ENCODE measurements around the gene RFXAP. TPM values are rescaled to one million over a fixed set of nuclear protein-coding genes. Genes with fewer than 3 reads are reported as not detected.
A peak's percentile ranks its signal among the peaks of the same experiment; 100 is the strongest.
"Not testable (repeated sequence)": the region's sequence is repeated elsewhere in the genome, so short reads cannot be mapped to it uniquely, and the experiment has no call there.

The RFXAP gene, protein sequence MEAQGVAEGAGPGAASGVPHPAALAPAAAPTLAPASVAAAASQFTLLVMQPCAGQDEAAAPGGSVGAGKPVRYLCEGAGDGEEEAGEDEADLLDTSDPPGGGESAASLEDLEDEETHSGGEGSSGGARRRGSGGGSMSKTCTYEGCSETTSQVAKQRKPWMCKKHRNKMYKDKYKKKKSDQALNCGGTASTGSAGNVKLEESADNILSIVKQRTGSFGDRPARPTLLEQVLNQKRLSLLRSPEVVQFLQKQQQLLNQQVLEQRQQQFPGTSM
- total RNA-seq, result 5.3 TPM

GRCh38 chr13:36818804-36819738 lies at the start of gene RFXAP:
RFXAP (plus strand) TSS chr13:36819222; CDS start chr13:36819358, 136 bp downstream.
- DNase-seq, result peak; percentile 96

GRCh38 chr13:36769545-36769944 lies 49.5 kb upstream of the RFXAP start:
- DNase-seq, result no peak

- peak; percentile 22 for DNase-seq
These were observed 48.3 kb upstream of the RFXAP start for GRCh38 chr13:36770741-36771140.

GRCh38 chr13:36772853-36773252 lies 46.2 kb upstream of the RFXAP start:
- peak; percentile 68 for DNase-seq

DNA sequence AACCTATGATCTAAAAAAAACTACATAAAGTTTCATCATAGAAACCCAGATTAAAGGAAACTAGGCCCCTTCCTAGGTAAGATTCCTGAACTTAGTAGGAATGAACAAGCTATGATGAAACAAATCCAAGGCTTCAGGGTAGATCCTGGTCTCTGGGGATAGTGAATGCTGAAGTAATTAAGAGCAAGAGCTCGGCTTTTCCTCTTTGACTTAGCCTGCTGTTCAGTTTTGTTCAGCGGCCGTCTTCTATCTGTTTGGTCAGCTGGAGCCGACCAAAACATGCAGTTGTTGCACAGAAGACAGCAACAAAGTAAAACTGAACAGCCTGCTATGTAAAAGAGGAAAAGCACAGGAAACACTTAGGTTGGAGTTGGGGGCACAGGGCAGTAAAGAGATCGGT lies 44.1 kb upstream of the RFXAP start:
- DNase-seq, result peak; percentile 45

DNA sequence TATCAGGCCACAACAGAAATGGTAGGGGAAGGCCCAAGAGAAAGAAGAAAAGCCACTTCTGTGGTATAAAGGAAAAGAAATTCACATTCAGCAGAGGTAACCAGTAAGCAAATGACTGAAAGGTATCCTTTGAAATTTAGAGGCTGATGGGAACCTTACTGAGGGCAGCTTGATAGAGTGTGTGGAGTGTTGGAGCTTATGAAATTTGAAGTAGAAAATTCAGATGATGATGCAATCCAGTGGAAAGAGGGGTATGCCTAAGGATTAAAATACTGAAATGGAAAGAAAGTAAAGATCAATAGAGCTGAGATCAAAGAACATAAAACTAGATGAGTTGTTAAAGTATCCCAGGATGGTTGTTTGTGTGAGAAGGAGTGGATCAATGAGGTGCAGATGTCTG lies 42.8 kb upstream of the RFXAP start:
- DNase-seq, result no peak

DNA sequence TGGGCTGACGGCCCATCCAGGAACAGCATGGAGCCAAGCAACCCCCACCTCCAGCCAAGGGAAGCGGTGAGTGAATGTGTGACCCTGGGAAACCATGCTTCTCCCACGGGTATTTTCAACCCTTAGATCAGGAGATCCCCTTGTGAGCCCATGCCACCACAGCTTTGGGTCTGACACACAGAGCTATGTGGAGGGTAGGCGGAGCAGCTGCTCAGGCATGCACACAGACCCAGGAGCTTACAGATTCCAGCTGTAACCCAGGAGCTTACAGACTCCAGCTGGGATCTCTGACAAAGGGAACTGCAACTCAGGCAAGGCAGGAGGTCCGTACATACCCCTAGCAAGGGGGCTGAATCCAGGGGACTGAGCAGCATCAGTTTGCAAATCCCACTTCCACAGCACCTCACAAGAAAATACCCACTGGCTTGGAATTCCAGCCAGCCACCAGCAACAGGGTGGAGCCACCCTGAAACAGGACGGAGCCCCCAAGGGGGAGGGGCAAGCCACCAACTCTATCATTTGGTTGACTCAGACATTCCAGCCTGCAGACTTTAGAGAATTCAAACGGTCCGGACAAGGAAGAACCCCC lies 40.8 kb upstream of the RFXAP start:
- DNase-seq, result peak; percentile 68

- no peak for DNase-seq
These were observed 35.1 kb upstream of the RFXAP start for GRCh38 chr13:36783890-36784289.

- DNase-seq, result not testable (repeated sequence)
These were observed 32.8 kb upstream of the RFXAP start for GRCh38 chr13:36786175-36786574.

GRCh38 chr13:36787181-36787580 lies 31.8 kb upstream of the RFXAP start:
- no peak for DNase-seq

DNA sequence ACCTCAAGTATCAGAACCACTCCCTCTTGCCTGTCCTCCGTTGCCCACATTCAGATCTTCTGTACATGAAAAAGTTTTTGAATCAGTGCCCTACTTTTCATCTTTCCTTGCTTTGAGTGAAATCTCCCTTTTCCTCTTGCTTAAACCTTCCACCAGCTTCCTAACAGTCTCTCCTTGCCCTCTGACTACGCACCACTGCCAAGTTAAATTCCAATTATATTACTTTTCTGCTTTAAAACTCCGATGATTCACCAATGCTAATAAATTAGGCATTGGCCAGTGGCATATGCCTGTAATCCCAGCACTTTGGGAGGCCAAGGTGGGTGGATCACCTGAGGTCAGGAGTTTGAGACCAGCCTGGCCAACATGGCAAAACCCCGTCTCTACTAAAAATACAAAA lies 30.7 kb upstream of the RFXAP start:
- no peak for DNase-seq

GRCh38 chr13:36789061-36789460 lies 30.0 kb upstream of the RFXAP start:
- no peak for DNase-seq

- DNase-seq, result no peak
These were observed 29.3 kb upstream of the RFXAP start for GRCh38 chr13:36789730-36790129.

DNA sequence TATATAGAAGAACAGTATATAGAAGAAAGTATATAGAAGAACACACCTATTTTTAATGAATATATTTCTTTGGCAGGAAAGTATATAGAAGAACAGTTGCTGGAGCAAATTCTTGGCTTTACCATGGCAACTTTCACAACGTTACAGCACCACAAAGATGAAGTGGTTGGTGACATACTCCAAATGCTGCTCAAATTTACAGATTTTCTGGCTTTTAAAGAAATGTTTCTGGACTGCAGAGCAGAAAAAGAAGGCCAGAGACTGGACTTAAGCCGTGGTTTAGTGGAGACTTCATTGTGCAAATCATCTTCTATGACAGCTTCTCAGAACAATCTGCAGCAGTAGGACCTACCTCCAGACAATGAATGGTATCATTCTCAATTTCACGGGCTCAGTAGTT lies 24.3 kb upstream of the RFXAP start:
- no peak for DNase-seq

DNA sequence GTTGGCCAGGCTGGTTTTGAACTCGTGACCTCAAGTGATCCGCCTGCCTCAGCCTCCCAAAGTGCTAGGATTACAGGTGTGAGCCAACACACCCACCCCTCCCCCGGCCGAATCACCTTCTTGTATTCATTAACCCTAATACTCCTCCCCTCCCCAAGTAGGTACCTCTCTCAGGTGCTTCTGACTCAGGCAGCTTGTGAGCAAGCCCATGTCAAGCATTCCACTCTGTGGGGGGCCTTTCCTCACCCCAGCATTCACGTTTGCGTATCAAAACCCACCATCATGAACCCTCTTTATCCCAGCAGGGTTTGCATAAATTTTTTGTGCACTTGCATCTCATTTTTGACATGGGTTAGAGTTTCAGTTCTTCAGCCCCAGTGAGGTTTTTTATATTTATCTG lies 23.6 kb upstream of the RFXAP start:
- no peak for DNase-seq

GRCh38 chr13:36796052-36796451 lies 23.0 kb upstream of the RFXAP start:
- no peak for DNase-seq

DNA sequence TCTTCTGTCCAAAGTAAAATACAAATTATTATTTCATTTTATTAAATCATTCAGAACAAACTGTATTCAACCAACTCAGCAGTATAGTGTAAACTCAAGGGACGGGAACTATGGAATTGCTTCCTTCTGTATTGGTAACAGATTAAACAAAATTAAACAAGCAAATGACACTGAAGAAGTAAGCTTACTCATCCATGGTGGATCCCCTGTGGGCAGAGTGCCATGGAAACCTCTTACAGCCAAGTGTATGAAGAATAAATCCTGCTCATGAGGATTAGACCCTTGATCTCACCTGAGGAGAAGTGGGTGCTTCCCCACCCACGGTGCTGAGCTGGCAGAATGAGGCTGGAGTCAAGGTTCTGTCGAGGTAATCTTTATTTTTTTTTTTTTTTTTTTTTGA lies 18.0 kb upstream of the RFXAP start:
- peak; percentile 27 for DNase-seq

DNA sequence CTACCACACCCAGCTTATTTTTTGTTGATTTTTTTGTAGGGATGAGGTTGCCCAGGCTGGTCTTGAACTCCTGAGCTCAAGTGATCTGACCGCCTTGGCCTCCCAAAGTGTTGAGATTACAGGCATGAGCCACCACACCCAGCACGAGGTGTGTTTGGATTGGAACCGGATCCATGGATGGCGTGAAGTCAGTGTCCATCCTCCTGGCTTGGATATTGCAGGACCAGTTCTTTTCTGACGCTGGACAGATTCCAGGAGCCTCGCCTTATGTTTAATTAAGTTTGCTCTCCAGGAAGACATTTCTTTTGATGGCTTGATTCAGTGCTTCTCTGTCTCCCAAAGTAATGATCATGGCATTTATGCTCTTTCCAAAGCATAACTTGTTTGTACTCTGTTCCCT lies 14.4 kb upstream of the RFXAP start:
- DNase-seq, result no peak

- DNase-seq, result no peak
These were observed 12.9 kb upstream of the RFXAP start for GRCh38 chr13:36806102-36806501.

GRCh38 chr13:36807616-36808015 lies 11.4 kb upstream of the RFXAP start:
- DNase-seq, result no peak

GRCh38 chr13:36813225-36813624 lies 5.8 kb upstream of the RFXAP start:
- DNase-seq, result no peak

GRCh38 chr13:36814465-36814864 lies 4.6 kb upstream of the RFXAP start:
- DNase-seq, result peak; percentile 20

- no peak for DNase-seq
These were observed 4.0 kb upstream of the RFXAP start for GRCh38 chr13:36815062-36815461.

Data from tongue (tissue), 2 donors.